Measurements from ENCODE around the gene CREBL2. TPM values are rescaled to one million over a fixed set of nuclear protein-coding genes. Genes with fewer than 3 reads are reported as not detected.

The CREBL2 gene
- total and polyA plus RNA-seq, 2 of the 13 experiments (the other 11 are each of a cell fraction or from before 2014, with no cell fraction given): 6.9 to 8.4 TPM

DNA sequence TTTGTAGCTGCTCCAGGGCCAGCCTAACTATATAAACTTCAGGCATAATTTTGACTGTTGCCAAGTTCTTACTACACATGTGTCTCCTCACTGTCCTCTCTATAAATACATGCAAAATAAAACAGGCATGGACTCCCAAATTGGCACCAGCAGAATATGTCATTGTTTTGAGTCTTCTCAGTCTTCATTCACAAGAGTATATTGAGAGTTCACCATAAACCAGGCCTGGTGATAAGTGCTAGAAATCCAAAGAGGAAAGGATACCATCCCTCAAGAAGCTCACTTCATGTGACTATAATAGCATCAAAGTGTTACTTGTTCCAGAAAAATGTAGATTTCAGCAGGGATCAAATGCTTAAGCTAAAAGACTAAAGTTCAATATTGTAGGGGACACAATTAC, 70.6 kb downstream of the CREBL2 start (continued):
- TF ChIP-seq, protein P1, sequence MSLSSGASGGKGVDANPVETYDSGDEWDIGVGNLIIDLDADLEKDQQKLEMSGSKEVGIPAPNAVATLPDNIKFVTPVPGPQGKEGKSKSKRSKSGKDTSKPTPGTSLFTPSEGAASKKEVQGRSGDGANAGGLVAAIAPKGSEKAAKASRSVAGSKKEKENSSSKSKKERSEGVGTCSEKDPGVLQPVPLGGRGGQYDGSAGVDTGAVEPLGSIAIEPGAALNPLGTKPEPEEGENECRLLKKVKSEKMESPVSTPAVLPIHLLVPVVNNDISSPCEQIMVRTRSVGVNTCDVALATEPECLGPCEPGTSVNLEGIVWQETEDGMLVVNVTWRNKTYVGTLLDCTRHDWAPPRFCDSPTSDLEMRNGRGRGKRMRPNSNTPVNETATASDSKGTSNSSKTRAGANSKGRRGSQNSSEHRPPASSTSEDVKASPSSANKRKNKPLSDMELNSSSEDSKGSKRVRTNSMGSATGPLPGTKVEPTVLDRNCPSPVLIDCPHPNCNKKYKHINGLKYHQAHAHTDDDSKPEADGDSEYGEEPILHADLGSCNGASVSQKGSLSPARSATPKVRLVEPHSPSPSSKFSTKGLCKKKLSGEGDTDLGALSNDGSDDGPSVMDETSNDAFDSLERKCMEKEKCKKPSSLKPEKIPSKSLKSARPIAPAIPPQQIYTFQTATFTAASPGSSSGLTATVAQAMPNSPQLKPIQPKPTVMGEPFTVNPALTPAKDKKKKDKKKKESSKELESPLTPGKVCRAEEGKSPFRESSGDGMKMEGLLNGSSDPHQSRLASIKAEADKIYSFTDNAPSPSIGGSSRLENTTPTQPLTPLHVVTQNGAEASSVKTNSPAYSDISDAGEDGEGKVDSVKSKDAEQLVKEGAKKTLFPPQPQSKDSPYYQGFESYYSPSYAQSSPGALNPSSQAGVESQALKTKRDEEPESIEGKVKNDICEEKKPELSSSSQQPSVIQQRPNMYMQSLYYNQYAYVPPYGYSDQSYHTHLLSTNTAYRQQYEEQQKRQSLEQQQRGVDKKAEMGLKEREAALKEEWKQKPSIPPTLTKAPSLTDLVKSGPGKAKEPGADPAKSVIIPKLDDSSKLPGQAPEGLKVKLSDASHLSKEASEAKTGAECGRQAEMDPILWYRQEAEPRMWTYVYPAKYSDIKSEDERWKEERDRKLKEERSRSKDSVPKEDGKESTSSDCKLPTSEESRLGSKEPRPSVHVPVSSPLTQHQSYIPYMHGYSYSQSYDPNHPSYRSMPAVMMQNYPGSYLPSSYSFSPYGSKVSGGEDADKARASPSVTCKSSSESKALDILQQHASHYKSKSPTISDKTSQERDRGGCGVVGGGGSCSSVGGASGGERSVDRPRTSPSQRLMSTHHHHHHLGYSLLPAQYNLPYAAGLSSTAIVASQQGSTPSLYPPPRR (CRISPR knock-in tag; IDR thresholded peaks at IDR 0.05; ENCODE audit: borderline replicate concordance): no peak

DNA sequence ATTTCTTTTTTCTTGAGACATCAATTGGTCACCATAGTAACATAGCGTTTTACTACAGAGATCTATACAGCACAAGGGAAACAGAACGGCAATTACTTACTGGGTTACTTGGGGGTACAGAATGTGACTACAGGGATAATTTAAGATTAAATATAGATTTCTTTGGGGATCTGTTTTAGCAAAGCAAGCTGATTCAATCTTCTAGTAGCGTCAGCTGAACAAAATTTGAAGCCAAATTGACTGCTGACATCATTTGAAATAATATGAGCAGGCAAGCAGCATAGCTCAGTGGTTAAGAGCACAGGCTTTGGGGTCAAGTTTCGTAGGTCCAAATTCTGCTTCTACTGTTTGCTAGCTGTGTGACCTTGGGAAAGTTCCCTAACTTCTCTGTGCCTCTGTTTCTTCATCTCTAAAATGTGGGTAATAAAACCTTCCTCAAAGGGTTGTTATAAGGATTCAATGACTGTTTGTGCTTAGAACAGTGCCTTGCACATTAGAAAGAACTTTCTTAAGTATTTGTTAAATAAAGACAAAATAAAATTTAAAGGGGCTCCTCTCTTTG, 71.5 kb downstream of the CREBL2 start:
- ChIA-PET CTCF (ENCODE audit: low intra/inter-chr PET ratio, low total read pairs) (no interaction called here), POLR2A (no interaction called here)
- WGBS (ENCODE audit: low lambda C conversion rate): 55% methylated on average over 4 of the region's 4 CpGs
- Histone ChIP-seq H2AFZ (ENCODE audit: low read length) (no peak overlapping the region), H3K36me3 (replicated peaks in 1 of 2; ENCODE audit: control insufficient read depth in 1 of 2, insufficient read depth in 2 of 2, low read length in 2 of 2) (no peaks in the 10 kb centered on the region), H3K4me1 (ENCODE audit: insufficient read depth, low read length) (no peaks in the 10 kb centered on the region), H3K27ac (ENCODE audit: extremely low read length, insufficient read depth, low read length) (no peak overlapping the region), H3K4me3 (replicated peaks in 1 of 3; ENCODE audit: insufficient read depth in 1 of 3, low read depth in 2 of 3, low read length in 3 of 3) (no peak overlapping the region), H3K27me3 (ENCODE audit: control insufficient read depth in 1 of 2, insufficient read depth in 2 of 2, low read length in 2 of 2) (no peaks in the 10 kb centered on the region; a peak in 1 of 5 replicates), H3K4me2 (ENCODE audit: low read depth, low read length) (no peak overlapping the region), H4K20me1 (ENCODE audit: insufficient read depth, low read length) (no peaks in the 10 kb centered on the region), H3K79me2 (ENCODE audit: insufficient read depth, low read length) (no peaks in the 10 kb centered on the region), H3K9me3 (ENCODE audit: low read length) (no peaks in the 10 kb centered on the region), H3K9ac (ENCODE audit: insufficient read depth, low read depth, low read length) (no peak overlapping the region)
- in situ Hi-C loops (cut with HindIII; ENCODE audit: extremely low pct_ligation_motif_present, low pct_unique_long_range_greater_than_20kb) (no loop called here), intact Hi-C loops (cut with micrococcal nuclease; ENCODE audit: unreplicated experiment) (no loop called here)
- BruUV-seq (replicated peaks): no TSS peak
- DNase-seq (ENCODE audit: low spot score) (no peak), ATAC-seq (no peak), FAIRE-seq (no peak)
- TF ChIP-seq, protein P2, sequence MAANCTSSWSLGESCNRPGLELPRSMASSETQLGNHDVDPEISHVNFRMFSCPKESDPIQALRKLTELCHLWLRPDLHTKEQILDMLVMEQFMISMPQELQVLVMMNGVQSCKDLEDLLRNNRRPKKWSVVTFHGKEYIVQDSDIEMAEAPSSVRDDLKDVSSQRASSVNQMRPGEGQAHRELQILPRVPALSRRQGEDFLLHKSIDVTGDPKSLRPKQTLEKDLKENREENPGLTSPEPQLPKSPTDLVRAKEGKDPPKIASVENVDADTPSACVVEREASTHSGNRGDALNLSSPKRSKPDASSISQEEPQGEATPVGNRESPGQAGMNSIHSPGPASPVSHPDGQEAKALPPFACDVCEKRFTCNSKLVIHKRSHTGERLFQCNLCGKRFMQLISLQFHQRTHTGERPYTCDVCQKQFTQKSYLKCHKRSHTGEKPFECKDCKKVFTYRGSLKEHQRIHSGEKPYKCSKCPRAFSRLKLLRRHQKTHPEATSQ (CRISPR knock-in tag; IDR thresholded peaks at IDR 0.05; ENCODE audit: borderline replicate concordance): no peak
- TF ChIP-seq ZNF713 (CRISPR knock-in tag; IDR thresholded peaks at IDR 0.05) (no peak), ZNF768 (CRISPR knock-in tag; IDR thresholded peaks at IDR 0.05) (peak; percentile 41; the same call in 1 of the 2 replicates), HMG20A (CRISPR knock-in tag; IDR thresholded peaks at IDR 0.05; ENCODE audit: borderline replicate concordance) (no peak), CENPX (CRISPR knock-in tag; IDR thresholded peaks at IDR 0.05) (no peak)
- TF ChIP-seq, protein P3, sequence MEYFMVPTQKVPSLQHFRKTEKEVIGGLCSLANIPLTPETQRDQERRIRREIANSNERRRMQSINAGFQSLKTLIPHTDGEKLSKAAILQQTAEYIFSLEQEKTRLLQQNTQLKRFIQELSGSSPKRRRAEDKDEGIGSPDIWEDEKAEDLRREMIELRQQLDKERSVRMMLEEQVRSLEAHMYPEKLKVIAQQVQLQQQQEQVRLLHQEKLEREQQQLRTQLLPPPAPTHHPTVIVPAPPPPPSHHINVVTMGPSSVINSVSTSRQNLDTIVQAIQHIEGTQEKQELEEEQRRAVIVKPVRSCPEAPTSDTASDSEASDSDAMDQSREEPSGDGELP (IDR thresholded peaks at IDR 0.05; ENCODE audit: borderline replicate concordance, low read depth): no peak
- TF ChIP-seq, protein P4, sequence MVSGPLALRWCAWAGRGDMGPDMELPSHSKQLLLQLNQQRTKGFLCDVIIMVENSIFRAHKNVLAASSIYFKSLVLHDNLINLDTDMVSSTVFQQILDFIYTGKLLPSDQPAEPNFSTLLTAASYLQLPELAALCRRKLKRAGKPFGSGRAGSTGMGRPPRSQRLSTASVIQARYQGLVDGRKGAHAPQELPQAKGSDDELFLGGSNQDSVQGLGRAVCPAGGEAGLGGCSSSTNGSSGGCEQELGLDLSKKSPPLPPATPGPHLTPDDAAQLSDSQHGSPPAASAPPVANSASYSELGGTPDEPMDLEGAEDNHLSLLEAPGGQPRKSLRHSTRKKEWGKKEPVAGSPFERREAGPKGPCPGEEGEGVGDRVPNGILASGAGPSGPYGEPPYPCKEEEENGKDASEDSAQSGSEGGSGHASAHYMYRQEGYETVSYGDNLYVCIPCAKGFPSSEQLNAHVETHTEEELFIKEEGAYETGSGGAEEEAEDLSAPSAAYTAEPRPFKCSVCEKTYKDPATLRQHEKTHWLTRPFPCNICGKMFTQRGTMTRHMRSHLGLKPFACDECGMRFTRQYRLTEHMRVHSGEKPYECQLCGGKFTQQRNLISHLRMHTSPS (CRISPR knock-in tag; IDR thresholded peaks at IDR 0.05; ENCODE audit: low read depth): no peak

Data from HepG2 (cell line).